Tibial nerve (tissue), 4 donors: ENCODE measurements around the gene APOA1. TPM values are rescaled to one million over a fixed set of nuclear protein-coding genes. Genes with fewer than 3 reads are reported as not detected.

ENCODE experiments used
- DNase-seq, 2 donors: peaks; one replicate each; pipeline ENCODE4 v3.0.0-alpha.2; 2019; ENCODE audit warnings: low spot score in 2 of 2
- H3K27ac ChIP-seq, 4 donors: fragments of 200-600 bp; sonication (generic) in 3 of 4; one replicate each; pipeline ENCODE4 v1.5.1; 2017 to 2019; ENCODE audit warnings: mild to moderate bottlenecking in 1 of 4
- H3K27me3 ChIP-seq, 2 donors: fragments of 200-600 bp; sonication (generic) in 1 of 2; one replicate each; pipeline versions ENCODE4 v1.5.1 to v1.6.0; 2017 to 2019
- H3K36me3 ChIP-seq, 3 donors: fragments of 200-600 bp; sonication (generic); one replicate each; pipeline ENCODE4 v1.5.1; 2018 to 2019
- H3K4me1 ChIP-seq, 4 donors: fragments of 200-600 bp; sonication (generic) in 3 of 4; one replicate each; pipeline ENCODE4 v1.5.1; 2017 to 2019
- H3K4me3 ChIP-seq, 4 donors: fragments of 200-600 bp; sonication (generic) in 3 of 4; one replicate each; pipeline ENCODE4 v1.5.1; 2017 to 2019; ENCODE audit warnings: mild to moderate bottlenecking in 1 of 4, moderate library complexity in 1 of 4
- H3K9me3 ChIP-seq, 4 donors: fragments of 200-600 bp; sonication (generic) in 3 of 4; one replicate each; pipeline ENCODE4 v1.5.1; 2017 to 2019
- CTCF ChIP-seq, 5 experiments: fragments of 200-600 bp in 3 of 5; fragments of 450-650 bp in 2 of 5; sonication (generic) in 3 of 5; IDR thresholded peaks; one replicate each; pipeline ENCODE4 v1.5.1; 2016 to 2019; ENCODE audit warnings: antibody characterized with exemption in 5 of 5, mild to moderate bottlenecking in 3 of 5, moderate library complexity in 2 of 5
- EP300 ChIP-seq, 2 donors: sonication (generic); formaldehyde crosslinking; IDR thresholded peaks; one replicate each; pipeline ENCODE4 v1.6.1; 2017; ENCODE audit warnings: antibody characterized with exemption in 2 of 2, mild to moderate bottlenecking in 1 of 2
- POLR2A ChIP-seq, 2 donors: fragments of 450-650 bp; IDR thresholded peaks; one replicate each; pipeline ENCODE4 v1.6.1; 2017; ENCODE audit warnings: antibody characterized with exemption in 2 of 2, mild to moderate bottlenecking in 2 of 2, moderate library complexity in 2 of 2
- WGBS, 2 donors: methylation state at CpG; one replicate each; pipeline ENCODE4 v1.1.5; 2018; 5-methylcytosine and 5-hydroxymethylcytosine counted together
- total RNA-seq, 4 donors: library from RNA; depleted of rRNA; stranded (reverse); fragments of >200 nt; gene quantifications; one replicate each; pipeline ENCODE4 v1.1.0, GENCODE V29; 2016

The APOA1 gene
- total RNA-seq, 4 donors from 2014 or later: 4.1 to 8.4 (median 6.5) TPM

- 82 to 91% methylated on average over 35 to 46 of the region's 53 CpGs for WGBS, 2 donors
- no peak for TF ChIP-seq EP300 (IDR thresholded peaks at IDR 0.05)
- TF ChIP-seq CTCF (IDR thresholded peaks at IDR 0.05): no peak
- TF ChIP-seq POLR2A (IDR thresholded peaks at IDR 0.05): no peak
- Histone ChIP-seq H3K27ac (no peak overlapping the region), H3K4me3 (no peak overlapping the region), H3K27me3 (no peaks in the 10 kb centered on the region), H3K36me3 (peaks cover 2 to 14% (median 4%) of the 10 kb centered on the region in 3 donors), H3K4me1 (peaks cover 0 to 32% (median 16%) of the 10 kb centered on the region in 4 donors), H3K9me3 (no peaks in the 10 kb centered on the region)
- no peak for DNase-seq
Measured at GRCh38 chr11:116790167-116791001, 47.0 kb downstream of the APOA1 start.

- H3K9me3 ChIP-seq: no peaks in the 10 kb centered on the region
- H3K27ac ChIP-seq: no peak overlapping the region
- WGBS, 2 donors: 81 to 94% methylated on average over 4 of the region's 4 CpGs
- no peak for TF ChIP-seq POLR2A (IDR thresholded peaks at IDR 0.05)
- TF ChIP-seq CTCF (IDR thresholded peaks at IDR 0.05): no peak
- TF ChIP-seq EP300 (IDR thresholded peaks at IDR 0.05): no peak
- H3K27me3 ChIP-seq: no peaks in the 10 kb centered on the region
- peaks cover 5 to 28% (median 15%) of the 10 kb centered on the region in 3 donors for H3K36me3 ChIP-seq
- no peak overlapping the region for H3K4me3 ChIP-seq
- H3K4me1 ChIP-seq: peaks cover 0 to 32% (median 16%) of the 10 kb centered on the region in 4 donors
- DNase-seq: no peak
Measured at GRCh38 chr11:116788975-116789374, 48.4 kb downstream of the APOA1 start.

GRCh38 chr11:116788534-116788933 lies 48.9 kb downstream of the APOA1 start:
- no peaks in the 10 kb centered on the region for H3K27me3 ChIP-seq
- no peaks in the 10 kb centered on the region for H3K9me3 ChIP-seq
- TF ChIP-seq POLR2A (IDR thresholded peaks at IDR 0.05) (no peak), EP300 (IDR thresholded peaks at IDR 0.05) (no peak), CTCF (IDR thresholded peaks at IDR 0.05) (no peak)
- 52 to 53% methylated on average over 4 of the region's 4 CpGs for WGBS, 2 donors
- H3K4me1 ChIP-seq: peaks cover 0 to 32% (median 16%) of the 10 kb centered on the region in 4 donors
- peak overlapping the region in 3 of 4 donors; percentile 75 to 91 (median 90) for H3K27ac ChIP-seq
- peaks cover 5 to 32% (median 16%) of the 10 kb centered on the region in 3 donors for H3K36me3 ChIP-seq
- DNase-seq: no peak
- H3K4me3 ChIP-seq: peak overlapping the region; percentile 67 to 99 (median 92)

- no peaks in the 10 kb centered on the region for H3K27me3 ChIP-seq
- peak within 1 kb of the TSS; percentile 55 to 91 (median 82) for H3K27ac ChIP-seq
- peaks cover 8 to 38% (median 22%) of the 10 kb centered on the region in 3 donors for H3K36me3 ChIP-seq
- peaks cover 0 to 32% (median 16%) of the 10 kb centered on the region in 4 donors for H3K4me1 ChIP-seq
- TF ChIP-seq CTCF (IDR thresholded peaks at IDR 0.05) (peak in 2 of 5 experiments; percentile 45 to 52), EP300 (IDR thresholded peaks at IDR 0.05) (peak; percentile 66 to 73), POLR2A (IDR thresholded peaks at IDR 0.05) (peak in 1 of 2 donors; percentile 51)
- DNase-seq: peak; percentile 58 to 73
- no peaks in the 10 kb centered on the region for H3K9me3 ChIP-seq
- peak within 1 kb of the TSS; percentile 67 to 99 (median 92) for H3K4me3 ChIP-seq
- 0% methylated on average over 36 to 40 of the region's 56 CpGs for WGBS, 2 donors
Measured at GRCh38 chr11:116787786-116788486, 49.5 kb downstream of the APOA1 start, which contains the start of gene ZPR1. Gene ZPR1, minus strand, starts transcription at chr11:116788023. Its CDS starts 33 bp downstream, at chr11:116787990.
